ENCODE measurements around the gene DEFB124.
"Not testable (repeated sequence)": the region's sequence is repeated elsewhere in the genome, so short reads cannot be mapped to it uniquely, and the experiment has no call there.

DEFB124 gene

GRCh38 chr20:31475472-31476293 lies 756 bp upstream of the DEFB124 start:
- no peak overlapping the region for H3K27ac ChIP-seq
- ChIA-PET POLR2A (ENCODE audit: low non-redundant PET) (no interaction called here), CTCF (interaction anchor here (0.9 to 1.3 kb wide), 3 partner anchors 15 to 28 kb away, joined by 3 to 4 read pairs (median 3); no protein-coding TSS in a partner anchor)
- no peak for TF ChIP-seq CTCF (conservative IDR thresholded peaks at IDR 0.05; ENCODE audit: low read depth)
- DNase-seq (ENCODE audit: low spot score): no peak

- TF ChIP-seq CTCF (conservative IDR thresholded peaks at IDR 0.05; ENCODE audit: low read depth): no peak
- ChIA-PET CTCF (interaction anchor here (1.0 to 1.2 kb wide), 2 partner anchors 29 kb away, joined by 3 to 4 read pairs; no protein-coding TSS in a partner anchor), POLR2A (ENCODE audit: low non-redundant PET) (no interaction called here)
- DNase-seq (ENCODE audit: low spot score): no peak
- no peak overlapping the region for H3K27ac ChIP-seq
These were observed 860 bp downstream of the DEFB124 start for GRCh38 chr20:31474097-31474436.

GRCh38 chr20:31473331-31474096 lies 1.4 kb downstream of the DEFB124 start:
- DNase-seq (ENCODE audit: low spot score): no peak
- H3K27ac ChIP-seq: no peak overlapping the region
- CTCF ChIA-PET: interaction anchor here (0.5 to 1.3 kb wide), 3 partner anchors 14 to 138 kb away, joined by 3 read pairs; no protein-coding TSS in a partner anchor
- TF ChIP-seq CTCF (conservative IDR thresholded peaks at IDR 0.05; ENCODE audit: low read depth): no peak
- POLR2A ChIA-PET (ENCODE audit: low non-redundant PET): no interaction called here

GRCh38 chr20:31472395-31473330 lies 2.3 kb downstream of the DEFB124 start:
- DNase-seq (ENCODE audit: low spot score): no peak
- H3K27ac ChIP-seq: no peak overlapping the region
- no peak for TF ChIP-seq CTCF (conservative IDR thresholded peaks at IDR 0.05; ENCODE audit: low read depth)
- ChIA-PET POLR2A (ENCODE audit: low non-redundant PET) (interaction anchor here (0.7 kb wide), 1 partner anchor 13 kb away, joined by 3 read pairs; no protein-coding TSS in a partner anchor), CTCF (interaction anchor here (0.5 to 1.3 kb wide), 2 partner anchors 13 to 139 kb away, joined by 3 read pairs; no protein-coding TSS in a partner anchor)

DNA sequence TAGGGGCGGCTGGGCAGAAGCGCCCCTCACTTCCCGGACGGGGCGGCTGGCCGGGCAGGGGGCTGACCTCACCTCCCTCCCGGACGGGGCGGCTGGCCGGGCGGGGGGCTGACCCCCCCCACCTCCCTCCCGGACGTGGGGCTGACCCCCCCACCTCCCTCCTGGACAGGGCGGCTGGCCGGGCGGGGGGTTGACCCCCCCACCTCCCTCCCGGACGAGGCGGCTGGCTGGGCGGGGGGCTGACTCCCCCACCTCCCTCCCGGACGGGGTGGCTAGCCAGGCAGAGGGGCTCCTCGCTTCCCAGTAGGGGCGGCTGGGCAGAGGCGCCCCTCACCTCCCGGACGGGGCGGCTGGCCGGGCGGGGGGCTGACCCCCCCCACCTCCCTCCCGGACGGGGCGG lies 4.0 kb downstream of the DEFB124 start:
- DNase-seq (ENCODE audit: low spot score); H3K27ac ChIP-seq; CTCF ChIA-PET; POLR2A ChIA-PET (ENCODE audit: low non-redundant PET): not testable (repeated sequence)

DNA sequence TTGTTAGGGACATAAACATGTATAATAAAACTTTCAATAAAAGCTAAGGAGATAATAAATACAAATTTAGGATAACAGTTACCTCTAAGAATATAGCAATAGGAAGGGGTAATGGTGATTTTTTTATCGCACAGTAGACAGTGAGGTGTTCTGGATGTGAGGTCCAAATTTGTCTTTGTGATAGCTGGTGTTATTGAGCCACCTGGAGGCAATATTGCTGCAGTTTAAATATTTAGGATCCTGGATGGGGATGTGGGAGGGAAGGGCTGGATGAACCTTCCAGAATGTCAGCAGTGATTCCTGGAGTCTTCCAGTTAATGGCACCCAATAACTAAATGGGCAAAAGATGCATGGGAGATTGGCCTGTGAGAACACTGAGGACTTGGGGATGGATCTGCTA lies 20.6 kb downstream of the DEFB124 start:
- no peak overlapping the region for H3K27ac ChIP-seq
- POLR2A ChIA-PET (ENCODE audit: low non-redundant PET): no interaction called here
- CTCF ChIA-PET: interaction anchor here (1.6 kb wide), 1 partner anchor 49 kb away, joined by 8 read pairs; no protein-coding TSS in a partner anchor
- DNase-seq (ENCODE audit: low spot score): no peak
- no peak for TF ChIP-seq CTCF (conservative IDR thresholded peaks at IDR 0.05; ENCODE audit: low read depth)

Data from RWPE1 (cell line).